Gastrocnemius medialis (tissue), 4 donors: Measurements from ENCODE around the gene MEGF6. TPM values are rescaled to one million over a fixed set of nuclear protein-coding genes. Genes with fewer than 3 reads are reported as not detected.

Experiments
- ATAC-seq, 2 donors: fragments of 150-250 bp; one replicate each; pipeline ENCODE4 v1.9.1; 2016
- DNase-seq, 2 donors: peaks; one replicate each; pipeline ENCODE4 v3.0.0-alpha.2; 2019
- H3K27ac ChIP-seq, 4 donors: fragments of 200-600 bp; sonication (generic); 1 replicate in 1 of 4; 2 replicates in 3 of 4; pipeline ENCODE4 v1.5.1; 2016 to 2018; ENCODE audit warnings: mild to moderate bottlenecking in 2 of 4, moderate library complexity in 1 of 4
- H3K27me3 ChIP-seq, 3 donors: fragments of 200-600 bp; sonication (generic) in 2 of 3; 1 replicate in 1 of 3; 2 replicates in 2 of 3; pipeline versions ENCODE4 v1.5.1 to v1.6.0; 2016 to 2019; ENCODE audit warnings: mild to moderate bottlenecking in 1 of 3, moderate library complexity in 1 of 3
- H3K36me3 ChIP-seq, 2 donors: fragments of 200-600 bp; sonication (generic) in 1 of 2; one replicate each; pipeline ENCODE4 v1.5.1; 2017 to 2018
- H3K4me1 ChIP-seq, 2 donors: fragments of 200-600 bp; sonication (generic) in 1 of 2; one replicate each; pipeline ENCODE4 v1.5.1; 2016 to 2017; ENCODE audit warnings: mild to moderate bottlenecking in 2 of 2
- H3K4me3 ChIP-seq, 4 donors: fragments of 200-600 bp; sonication (generic) in 3 of 4; 1 replicate in 1 of 4; 2 replicates in 3 of 4; pipeline ENCODE4 v1.5.1; 2016 to 2019; ENCODE audit warnings: mild to moderate bottlenecking in 2 of 4
- H3K9me3 ChIP-seq, 3 donors: fragments of 200-600 bp; sonication (generic) in 2 of 3; 1 replicate in 1 of 3; 2 replicates in 2 of 3; pipeline ENCODE4 v1.5.1; 2016 to 2019
- POLR2A ChIP-seq, 2 donors: fragments of 450-650 bp; IDR thresholded peaks; one replicate each; pipeline ENCODE4 v1.6.1; 2017; ENCODE audit warnings: antibody characterized with exemption in 2 of 2, mild to moderate bottlenecking in 2 of 2, moderate library complexity in 2 of 2
- in situ Hi-C, 4 donors: fragments of 200-750 bp; cut with MboI; loops; one replicate each; pipeline versions ENCODE4 v1.15.0 to v1.8.0; 2017; ENCODE audit warnings: low sequenced_read_pairs in 4 of 4
- intact Hi-C: fragments of 100-400 bp; cut with DNase I; formaldehyde crosslinking; loops from one replicate; pipeline ENCODE4 v1.15.1; 2023; ENCODE audit warnings: low total_unique reads
- total RNA-seq, 4 donors: library from RNA; depleted of rRNA; stranded (reverse); fragments of >200 nt; gene quantifications; one replicate each; pipeline versions ENCODE4 v1.1.0 to v1.2.3, GENCODE V29; 2016
- TF ChIP-seq, protein P1 (sequence below), 5 experiments: fragments of 450-650 bp in 3 of 5; fragments of 200-600 bp in 2 of 5; sonication (generic) in 2 of 5; IDR thresholded peaks in 4 of 5; conservative IDR thresholded peaks in 1 of 5; 1 replicate in 4 of 5; 2 replicates in 1 of 5; pipeline ENCODE4 v1.5.1; 2016 to 2019; ENCODE audit warnings: antibody characterized with exemption in 5 of 5, mild to moderate bottlenecking in 3 of 5, moderate library complexity in 3 of 5

MEGF6 gene
- total RNA-seq, 4 donors from 2014 or later, result 1.9 to 5.7 (median 4.9) TPM

DNA sequence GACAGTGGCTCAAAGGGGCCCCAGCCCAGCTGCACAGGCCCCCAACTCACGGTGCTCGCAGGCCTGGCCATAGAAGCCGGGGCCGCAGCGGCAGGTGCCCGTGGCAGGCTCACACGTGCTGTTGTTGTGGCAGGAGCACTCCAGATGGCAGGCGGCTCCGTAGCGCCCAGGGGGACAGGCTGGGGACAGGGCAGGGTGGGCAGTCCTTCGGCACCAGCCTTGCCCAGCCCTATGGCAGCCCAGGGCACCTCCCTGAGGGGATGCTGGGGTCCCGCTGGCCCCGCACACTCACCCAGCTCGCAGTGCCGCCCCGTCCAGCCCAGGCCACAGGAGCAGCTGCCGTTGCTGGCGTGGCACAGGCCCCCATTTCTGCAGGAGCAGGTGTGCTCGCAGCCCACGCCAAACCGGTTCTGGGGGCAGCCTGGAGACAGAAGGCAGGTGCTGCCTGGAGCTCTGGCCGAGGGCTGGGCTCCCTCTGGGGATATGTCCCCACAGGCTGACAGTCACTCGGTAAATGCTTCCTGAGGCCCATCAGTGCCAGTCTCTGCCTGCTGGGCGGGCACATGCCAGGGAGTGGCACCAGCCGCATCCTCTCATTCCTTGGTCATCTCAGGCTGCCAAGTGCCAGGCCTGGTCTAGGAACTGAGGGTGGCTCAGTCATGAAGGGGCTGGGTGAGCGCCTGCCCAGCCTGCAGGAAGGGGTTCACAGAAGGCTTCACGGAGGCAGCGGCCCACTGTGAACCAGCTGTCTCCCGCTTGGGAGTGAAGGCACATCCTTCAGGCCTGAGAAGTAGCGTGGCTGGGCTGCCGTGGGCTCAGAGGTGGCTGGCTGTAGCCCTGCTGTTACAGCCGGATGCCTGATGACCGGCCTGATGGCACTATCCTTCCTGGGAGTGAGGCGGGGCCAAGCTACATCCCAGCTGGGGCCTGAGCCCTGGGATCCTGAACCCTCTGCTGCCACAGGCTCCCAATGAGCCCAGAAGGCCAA lies 116.7 kb downstream of the MEGF6 start:
- no peak for ATAC-seq
- peaks cover 0 to 2% of the 10 kb centered on the region in 2 donors for H3K4me1 ChIP-seq
- H3K36me3 ChIP-seq, result no peaks in the 10 kb centered on the region
- intact Hi-C loops (loop anchor here (10.0 kb wide), 1 partner anchor 300 kb away; the partner anchor contains the start of gene LRRC47), in situ Hi-C loops (no loop called here)
- TF ChIP-seq, protein P1, sequence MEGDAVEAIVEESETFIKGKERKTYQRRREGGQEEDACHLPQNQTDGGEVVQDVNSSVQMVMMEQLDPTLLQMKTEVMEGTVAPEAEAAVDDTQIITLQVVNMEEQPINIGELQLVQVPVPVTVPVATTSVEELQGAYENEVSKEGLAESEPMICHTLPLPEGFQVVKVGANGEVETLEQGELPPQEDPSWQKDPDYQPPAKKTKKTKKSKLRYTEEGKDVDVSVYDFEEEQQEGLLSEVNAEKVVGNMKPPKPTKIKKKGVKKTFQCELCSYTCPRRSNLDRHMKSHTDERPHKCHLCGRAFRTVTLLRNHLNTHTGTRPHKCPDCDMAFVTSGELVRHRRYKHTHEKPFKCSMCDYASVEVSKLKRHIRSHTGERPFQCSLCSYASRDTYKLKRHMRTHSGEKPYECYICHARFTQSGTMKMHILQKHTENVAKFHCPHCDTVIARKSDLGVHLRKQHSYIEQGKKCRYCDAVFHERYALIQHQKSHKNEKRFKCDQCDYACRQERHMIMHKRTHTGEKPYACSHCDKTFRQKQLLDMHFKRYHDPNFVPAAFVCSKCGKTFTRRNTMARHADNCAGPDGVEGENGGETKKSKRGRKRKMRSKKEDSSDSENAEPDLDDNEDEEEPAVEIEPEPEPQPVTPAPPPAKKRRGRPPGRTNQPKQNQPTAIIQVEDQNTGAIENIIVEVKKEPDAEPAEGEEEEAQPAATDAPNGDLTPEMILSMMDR (IDR thresholded peaks at IDR 0.05 in 4 of 5, conservative IDR thresholded peaks at IDR 0.05 in 1 of 5), result no peak
- TF ChIP-seq POLR2A (IDR thresholded peaks at IDR 0.05), result no peak
- H3K27me3 ChIP-seq, result no peaks in the 10 kb centered on the region
- no peak overlapping the region for H3K4me3 ChIP-seq
- no peak overlapping the region for H3K27ac ChIP-seq
- no peaks in the 10 kb centered on the region for H3K9me3 ChIP-seq
- no peak for DNase-seq

DNA sequence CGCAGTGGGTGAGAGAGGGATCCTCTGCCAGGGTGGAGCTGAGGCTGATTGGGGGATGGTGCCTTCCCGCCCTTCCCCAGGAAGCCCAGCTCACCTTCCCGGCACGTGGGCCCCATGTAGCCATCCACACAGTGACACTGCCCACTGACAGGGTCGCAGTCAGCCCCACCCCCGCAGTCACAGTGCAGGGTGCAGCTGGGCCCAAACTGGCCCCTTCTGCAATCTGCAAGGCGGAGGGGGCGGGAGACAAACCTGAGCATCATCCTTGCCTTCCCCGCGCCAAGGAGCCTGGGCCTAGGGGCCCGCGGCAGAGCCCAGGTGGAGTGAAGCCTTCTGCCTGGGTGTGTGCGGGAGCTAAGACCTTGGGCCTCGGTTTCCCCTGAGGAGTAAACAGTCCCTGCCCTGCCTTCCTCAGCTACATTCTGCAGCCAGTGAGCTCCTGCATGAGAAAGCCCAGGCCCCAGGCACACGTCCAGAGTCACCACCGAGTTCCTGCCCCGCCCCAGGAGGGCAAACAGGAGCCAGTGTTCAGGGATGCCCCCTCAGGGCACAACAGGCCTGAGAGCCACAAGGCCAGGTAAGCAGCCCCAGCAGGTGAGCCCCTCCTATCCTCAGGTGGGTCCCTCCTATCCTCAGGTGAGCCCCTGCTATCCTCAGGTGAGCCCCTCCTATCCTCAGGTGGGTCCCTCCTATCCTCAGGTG lies 118.6 kb downstream of the MEGF6 start:
- peaks cover 0 to 2% of the 10 kb centered on the region in 2 donors for H3K4me1 ChIP-seq
- no peaks in the 10 kb centered on the region for H3K27me3 ChIP-seq
- H3K9me3 ChIP-seq, result no peaks in the 10 kb centered on the region
- TF ChIP-seq, protein P1 (IDR thresholded peaks at IDR 0.05 in 4 of 5, conservative IDR thresholded peaks at IDR 0.05 in 1 of 5), result no peak
- no peak for TF ChIP-seq POLR2A (IDR thresholded peaks at IDR 0.05)
- DNase-seq (no peak), ATAC-seq (no peak)
- intact Hi-C loops (loop anchor here (10.0 kb wide), 1 partner anchor 302 kb away; the partner anchor contains the start of gene LRRC47), in situ Hi-C loops (no loop called here)
- no peak overlapping the region for H3K27ac ChIP-seq
- no peak overlapping the region for H3K4me3 ChIP-seq
- no peaks in the 10 kb centered on the region for H3K36me3 ChIP-seq

DNA sequence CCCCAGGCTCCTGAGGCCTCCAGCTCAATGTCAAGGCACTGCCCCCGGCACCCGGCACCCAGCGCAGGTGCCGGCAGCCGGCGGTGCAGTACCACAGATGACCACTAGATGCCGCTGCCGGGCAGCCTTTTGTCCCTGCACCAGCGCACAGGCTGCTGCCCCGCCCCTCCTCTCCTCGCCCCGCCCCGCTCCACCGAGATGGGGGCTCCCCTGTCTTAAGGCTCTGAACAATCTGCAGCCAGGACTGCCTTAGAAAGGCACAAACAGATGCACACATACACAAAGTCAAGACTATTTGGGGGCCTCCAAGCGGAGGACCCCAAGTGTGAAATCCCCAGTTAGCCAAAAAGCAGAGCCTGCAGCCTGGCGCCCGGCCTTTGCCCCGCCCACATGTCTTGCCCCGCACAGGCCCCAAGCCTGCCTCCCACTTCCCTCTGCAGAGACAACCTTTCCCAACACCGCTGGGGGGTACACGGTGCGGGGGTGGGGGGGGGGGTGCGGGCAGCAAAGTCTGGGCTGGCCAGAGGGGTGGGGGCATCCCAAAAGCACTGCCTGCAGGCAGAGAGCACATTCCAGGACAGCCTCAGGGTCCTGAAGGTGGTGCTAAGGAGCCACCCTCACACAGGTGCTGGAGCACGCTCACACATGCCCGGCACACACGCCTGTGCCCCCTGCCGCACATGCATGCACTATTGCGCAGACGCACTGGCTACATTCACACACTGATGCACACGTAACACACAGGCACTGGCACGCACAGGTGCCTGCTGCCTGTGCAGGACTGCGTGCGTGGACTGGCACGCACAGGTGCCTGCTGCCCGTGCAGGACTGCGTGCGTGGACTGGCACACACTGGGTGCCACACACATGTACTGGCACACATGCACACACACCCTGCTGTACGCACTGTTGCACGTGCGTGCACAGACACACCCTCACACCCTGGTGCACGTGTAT lies 119.7 kb downstream of the MEGF6 start:
- peaks cover 0 to 2% of the 10 kb centered on the region in 2 donors for H3K4me1 ChIP-seq
- no peaks in the 10 kb centered on the region for H3K36me3 ChIP-seq
- peak; percentile 61 to 86 for ATAC-seq
- H3K9me3 ChIP-seq, result no peaks in the 10 kb centered on the region
- DNase-seq, result peak; percentile 56 to 57
- H3K27me3 ChIP-seq, result no peaks in the 10 kb centered on the region
- H3K4me3 ChIP-seq, result no peak overlapping the region
- no peak for TF ChIP-seq POLR2A (IDR thresholded peaks at IDR 0.05)
- TF ChIP-seq, protein P1 (IDR thresholded peaks at IDR 0.05 in 4 of 5, conservative IDR thresholded peaks at IDR 0.05 in 1 of 5), result peak; percentile 85 to 100 (median 99)
- H3K27ac ChIP-seq, result no peak overlapping the region
- intact Hi-C loops (loop anchor here (1.0 to 10.0 kb wide), 3 partner anchors 39 to 303 kb away; partner anchors contain the start of gene LRRC47), in situ Hi-C loops (no loop called here)
